ENCODE results near the gene IQSEC1. TPM values are rescaled to one million over a fixed set of nuclear protein-coding genes. Genes with fewer than 3 reads are reported as not detected.

IQSEC1 gene
- total and polyA plus RNA-seq, 10 of the 15 experiments (the other 5 are each of a cell fraction or from before 2014, with no cell fraction given) = 0.92 to 55.2 (median 8.5) TPM

- TF ChIP-seq CUX1 (IDR thresholded peaks at IDR 0.05; ENCODE audit: insufficient replicate concordance, low read depth, low read length) (no peak), BACH1 (IDR thresholded peaks at IDR 0.05; ENCODE audit: borderline replicate concordance) (peak; percentile 14), IRF3 (IDR thresholded peaks at IDR 0.05) (no peak), POLR2A (IDR thresholded peaks at IDR 0.05; ENCODE audit: low read depth, low read length) (no peak), RCOR1 (conservative IDR thresholded peaks at IDR 0.05; ENCODE audit: low read depth, low read length) (no peak), BHLHE40 (IDR thresholded peaks at IDR 0.05; ENCODE audit: borderline replicate concordance in 1 of 2, low read depth in 2 of 2, low read length in 1 of 2) (peak in 1 of 2 experiments; percentile 51; a peak in 1 of 4 replicates), CEBPZ (IDR thresholded peaks at IDR 0.05; ENCODE audit: low read depth, low read length) (no peak), NRF1 (conservative IDR thresholded peaks at IDR 0.05; ENCODE audit: low read depth, low read length) (no peak), ZNF24 (IDR thresholded peaks at IDR 0.05) (no peak), EZH2 (IDR thresholded peaks at IDR 0.05; ENCODE audit: borderline replicate concordance, control insufficient read depth, low read depth, low read length) (no peak), RELA (IDR thresholded peaks at IDR 0.05; ENCODE audit: borderline replicate concordance, partially characterized antibody) (no peak), PAX8 (IDR thresholded peaks at IDR 0.05) (no peak), HDAC6 (IDR thresholded peaks at IDR 0.05; ENCODE audit: unreplicated experiment) (no peak), TARDBP (IDR thresholded peaks at IDR 0.05; ENCODE audit: borderline replicate concordance) (no peak), MYB (IDR thresholded peaks at IDR 0.05; ENCODE audit: borderline replicate concordance, low read depth, low read length) (no peak), MXI1 (IDR thresholded peaks at IDR 0.05; ENCODE audit: low read depth, low read length) (no peak), JUND (IDR thresholded peaks at IDR 0.05; ENCODE audit: low read depth, low read length) (no peak), EGR1 (IDR thresholded peaks at IDR 0.05; ENCODE audit: borderline replicate concordance in 1 of 2, low read depth in 2 of 2, low read length in 2 of 2) (no peak), POU2F2 (IDR thresholded peaks at IDR 0.05; ENCODE audit: borderline replicate concordance, low read depth, low read length) (no peak), SRF (IDR thresholded peaks at IDR 0.05; ENCODE audit: low read depth in 2 of 2, low read length in 2 of 2) (no peak)
These were observed 79.5 kb downstream of the IQSEC1 start (continued) for GRCh38 chr3:12993517-12994356.

All from GM12878 (cell line).